GM18498 (cell line): ENCODE measurements around the gene SRRD.
A peak's percentile ranks its signal among the peaks of the same experiment; 100 is the strongest.

Experiments used
- ATAC-seq: cut with Tn5 transposase; IDR thresholded peaks from one replicate; pipeline ENCODE4 v1.9.1; 2021; ENCODE audit warnings: mild to moderate bottlenecking, moderate library complexity; ENCODE audit not compliant: unreplicated experiment

SRRD gene

GRCh38 chr22:26481112-26481693 is 2.5 kb upstream of the SRRD start:
- ATAC-seq, result no peak

GRCh38 chr22:26481694-26482093 is 2.0 kb upstream of the SRRD start:
- ATAC-seq, result no peak

- ATAC-seq, result no peak
Observed at GRCh38 chr22:26482161-26482560, 1.5 kb upstream of the SRRD start.

- peak; percentile 3 for ATAC-seq
Observed at GRCh38 chr22:26483043-26483438, 636 bp upstream of the SRRD start.

- ATAC-seq, result no peak
Observed at GRCh38 chr22:26484360-26484706, 656 bp downstream of the SRRD start.

- ATAC-seq, result no peak
Observed at GRCh38 chr22:26485013-26485412, 1.3 kb downstream of the SRRD start.

GRCh38 chr22:26485806-26486390 is 2.2 kb downstream of the SRRD start:
- no peak for ATAC-seq

- ATAC-seq, result no peak
Observed at GRCh38 chr22:26486394-26486793, 2.7 kb downstream of the SRRD start.

- no peak for ATAC-seq
Observed at GRCh38 chr22:26487996-26488395, 4.3 kb downstream of the SRRD start.

- ATAC-seq, result no peak
Observed at GRCh38 chr22:26489447-26490036, 5.9 kb downstream of the SRRD start.

GRCh38 chr22:26492220-26492619 is 8.5 kb downstream of the SRRD start:
- no peak for ATAC-seq

GRCh38 chr22:26494506-26494905 is 10.8 kb downstream of the SRRD start:
- ATAC-seq, result no peak

GRCh38 chr22:26496456-26496855 is 12.8 kb downstream of the SRRD start:
- no peak for ATAC-seq

- no peak for ATAC-seq
Observed at GRCh38 chr22:26499188-26499703, 15.6 kb downstream of the SRRD start.

GRCh38 chr22:26501996-26502395 is 18.3 kb downstream of the SRRD start:
- no peak for ATAC-seq

GRCh38 chr22:26502688-26503561 is 19.2 kb downstream of the SRRD start:
- no peak for ATAC-seq

- ATAC-seq, result no peak
Observed at GRCh38 chr22:26503758-26504157, 20.1 kb downstream of the SRRD start.

GRCh38 chr22:26508148-26508547 is 24.5 kb downstream of the SRRD start:
- no peak for ATAC-seq

- peak; percentile 95 for ATAC-seq
Observed at GRCh38 chr22:26512149-26512793, 28.6 kb downstream of the SRRD start, which contains the start of gene TFIP11. Gene TFIP11 (minus strand): TSS chr22:26512473. CDS start chr22:26510272, 2,201 bp downstream.

- ATAC-seq, result no peak
Observed at GRCh38 chr22:26513838-26514237, 30.2 kb downstream of the SRRD start.
